Trophoblast cell (in vitro differentiated cells and primary cell): ENCODE data around the gene MC4R.
A peak's percentile ranks its signal among the peaks of the same experiment; 100 is the strongest.

Experiments
- DNase-seq, 2 donors: peaks; one replicate each; pipeline ENCODE4 v3.0.0-alpha.2; 2016
- H2AFZ ChIP-seq: 2 replicates; pipeline ENCODE4 v1.6.1; 2013; ENCODE audit warnings: low read length, moderate library complexity, mild to moderate bottlenecking; ENCODE audit not compliant: insufficient read depth, poor library complexity
- H2AK5ac ChIP-seq: 2 replicates; pipeline ENCODE4 v1.6.1; 2013; ENCODE audit warnings: mild to moderate bottlenecking, low read length
- H2BK120ac ChIP-seq: 2 replicates; pipeline ENCODE4 v1.6.1; 2013; ENCODE audit warnings: low read length, mild to moderate bottlenecking, moderate library complexity; ENCODE audit not compliant: insufficient read depth, poor library complexity
- H2BK12ac ChIP-seq: 2 replicates; pipeline ENCODE4 v1.6.1; 2013; ENCODE audit warnings: mild to moderate bottlenecking, low read length, moderate library complexity
- H2BK5ac ChIP-seq: 2 replicates; pipeline ENCODE4 v1.6.1; 2013; ENCODE audit warnings: low read length, low read depth, moderate library complexity, mild to moderate bottlenecking; ENCODE audit not compliant: poor library complexity
- H3K14ac ChIP-seq: 2 replicates; pipeline ENCODE4 v1.6.1; 2013; ENCODE audit warnings: mild to moderate bottlenecking, low read length
- H3K18ac ChIP-seq: 2 replicates; pipeline ENCODE4 v1.6.1; 2013; ENCODE audit warnings: mild to moderate bottlenecking, low read length
- H3K23ac ChIP-seq: 2 replicates; pipeline ENCODE4 v1.6.1; 2013; ENCODE audit warnings: low read length
- H3K27ac ChIP-seq: 2 replicates; pipeline ENCODE4 v1.5.1; 2013; ENCODE audit warnings: low read depth, mild to moderate bottlenecking, inconsistent platforms, low read length, moderate library complexity
- H3K27me3 ChIP-seq: 2 replicates; pipeline ENCODE4 v1.6.1; 2013; ENCODE audit warnings: inconsistent platforms, mild to moderate bottlenecking, low read length, moderate library complexity; ENCODE audit not compliant: insufficient read depth
- H3K36me3 ChIP-seq, 2 experiments: 1 replicate in 1 of 2; 2 replicates in 1 of 2; pipeline ENCODE4 v1.6.1; 2013; ENCODE audit warnings: low read length in 2 of 2, mild to moderate bottlenecking in 2 of 2, moderate library complexity in 1 of 2; ENCODE audit not compliant: insufficient read depth in 2 of 2, control insufficient read depth in 1 of 2
- H3K4ac ChIP-seq: 2 replicates; pipeline ENCODE4 v1.6.1; 2013; ENCODE audit warnings: low read depth, mild to moderate bottlenecking, low read length, moderate library complexity
- H3K4me1 ChIP-seq, 2 experiments: 1 replicate in 1 of 2; 2 replicates in 1 of 2; pipeline ENCODE4 v1.6.1; 2013; ENCODE audit warnings: low read length in 2 of 2, mild to moderate bottlenecking in 2 of 2, moderate library complexity in 1 of 2; ENCODE audit not compliant: insufficient read depth in 2 of 2, control insufficient read depth in 1 of 2
- H3K4me2 ChIP-seq: 2 replicates; pipeline ENCODE4 v1.6.1; 2013; ENCODE audit warnings: inconsistent platforms, mild to moderate bottlenecking, low read length, moderate library complexity
- H3K4me3 ChIP-seq: 2 replicates; pipeline ENCODE4 v1.5.1; 2013; ENCODE audit warnings: mild to moderate bottlenecking, low read depth, low read length, inconsistent platforms
- H3K79me1 ChIP-seq: one replicate; pipeline ENCODE4 v1.6.1; 2013; ENCODE audit warnings: low read length
- H3K79me2 ChIP-seq: 2 replicates; pipeline ENCODE4 v1.6.1; 2013; ENCODE audit warnings: low read length, mild to moderate bottlenecking; ENCODE audit not compliant: control insufficient read depth, insufficient read depth, poor library complexity
- H3K9ac ChIP-seq: 2 replicates; pipeline ENCODE4 v1.6.1; 2013; ENCODE audit warnings: mild to moderate bottlenecking, low read length
- H3K9me3 ChIP-seq: 2 replicates; pipeline ENCODE4 v1.6.1; 2013; ENCODE audit warnings: low read depth, mild to moderate bottlenecking, control low read depth, inconsistent platforms, low read length; ENCODE audit not compliant: insufficient read depth
- H4K12ac ChIP-seq: 2 replicates; pipeline ENCODE4 v1.6.1; 2013; ENCODE audit warnings: low read depth, mild to moderate bottlenecking, low read length, moderate library complexity
- H4K8ac ChIP-seq: 2 replicates; pipeline ENCODE4 v1.6.1; 2013; ENCODE audit warnings: low read depth, mild to moderate bottlenecking, low read length, moderate library complexity
- H4K91ac ChIP-seq: one replicate; pipeline ENCODE4 v1.6.1; 2013; ENCODE audit warnings: low read depth, mild to moderate bottlenecking, low read length, moderate library complexity
- WGBS: extraction: QIAGEN DNeasy Blood & Tissue Kit; methylation state at CpG from one replicate; pipeline ENCODE4 v1.1.7; 2013; ENCODE audit warnings: missing lambda C conversion rate; ENCODE audit not compliant: insufficient read length, insufficient coverage; ENCODE audit errors: extremely low coverage; 5-methylcytosine and 5-hydroxymethylcytosine counted together

Gene MC4R

GRCh38 chr18:60401346-60401745 is 28.8 kb upstream of the MC4R start:
- no peak overlapping the region for H3K18ac ChIP-seq
- no peak overlapping the region for H3K14ac ChIP-seq
- H2BK120ac ChIP-seq, result no peak overlapping the region
- H3K79me1 ChIP-seq, result no peaks in the 10 kb centered on the region
- H3K79me2 ChIP-seq, result no peaks in the 10 kb centered on the region
- H3K27me3 ChIP-seq, result no peaks in the 10 kb centered on the region
- no peak overlapping the region for H2AFZ ChIP-seq
- H4K12ac ChIP-seq, result no peak overlapping the region
- H3K9ac ChIP-seq, result no peak overlapping the region
- no peak overlapping the region for H2AK5ac ChIP-seq
- H3K9me3 ChIP-seq, result no peaks in the 10 kb centered on the region
- H2BK12ac ChIP-seq, result no peak overlapping the region
- no peak overlapping the region for H3K4ac ChIP-seq
- H3K4me1 ChIP-seq, result no peaks in the 10 kb centered on the region
- H3K23ac ChIP-seq, result no peak overlapping the region
- H3K27ac ChIP-seq, result no peak overlapping the region
- no peak overlapping the region for H4K91ac ChIP-seq
- H2BK5ac ChIP-seq, result no peak overlapping the region
- DNase-seq, result no peak
- H3K4me2 ChIP-seq, result no peak overlapping the region
- no peak overlapping the region for H3K4me3 ChIP-seq
- no peak overlapping the region for H4K8ac ChIP-seq
- H3K36me3 ChIP-seq, result no peaks in the 10 kb centered on the region

- Histone ChIP-seq H3K9ac (no peak overlapping the region), H2BK12ac (no peak overlapping the region), H4K8ac (no peak overlapping the region), H3K79me1 (no peaks in the 10 kb centered on the region), H3K36me3 (no peaks in the 10 kb centered on the region), H3K4me2 (no peak overlapping the region), H4K91ac (no peak overlapping the region), H3K9me3 (no peaks in the 10 kb centered on the region), H3K23ac (no peak overlapping the region), H3K27ac (no peak overlapping the region), H3K14ac (no peak overlapping the region), H3K4me3 (no peak overlapping the region), H2AFZ (no peak overlapping the region), H2AK5ac (no peak overlapping the region), H2BK5ac (no peak overlapping the region), H3K4ac (no peak overlapping the region), H2BK120ac (no peak overlapping the region), H3K18ac (no peak overlapping the region), H4K12ac (no peak overlapping the region), H3K4me1 (no peaks in the 10 kb centered on the region), H3K27me3 (no peaks in the 10 kb centered on the region), H3K79me2 (no peaks in the 10 kb centered on the region)
- DNase-seq, result peak; percentile 65 to 70
- no CpG with 5 or more reads among the region's 4 CpGs for WGBS
Observed at GRCh38 chr18:60391571-60392226, 19.1 kb upstream of the MC4R start.

- no peak overlapping the region for H3K4ac ChIP-seq
- WGBS, result no CpG with 5 or more reads among the region's 1 CpG
Observed at GRCh38 chr18:60389314-60389713, 16.7 kb upstream of the MC4R start.

GRCh38 chr18:60385693-60386092 is 13.1 kb upstream of the MC4R start:
- H4K8ac ChIP-seq, result no peak overlapping the region
- no peak overlapping the region for H3K23ac ChIP-seq
- no peak for DNase-seq
- H2BK12ac ChIP-seq, result no peak overlapping the region
- no peak overlapping the region for H2AK5ac ChIP-seq
- H3K4ac ChIP-seq, result no peak overlapping the region
- H3K27me3 ChIP-seq, result no peaks in the 10 kb centered on the region
- no peak overlapping the region for H3K27ac ChIP-seq
- no peaks in the 10 kb centered on the region for H3K9me3 ChIP-seq
- no peak overlapping the region for H3K14ac ChIP-seq
- no peak overlapping the region for H3K9ac ChIP-seq
- H2AFZ ChIP-seq, result no peak overlapping the region
- H4K91ac ChIP-seq, result no peak overlapping the region
- WGBS, result no CpG with 5 or more reads among the region's 5 CpGs
- no peaks in the 10 kb centered on the region for H3K79me1 ChIP-seq
- no peak overlapping the region for H3K18ac ChIP-seq
- H3K36me3 ChIP-seq, result no peaks in the 10 kb centered on the region
- H3K4me2 ChIP-seq, result no peak overlapping the region
- no peak overlapping the region for H2BK120ac ChIP-seq
- no peaks in the 10 kb centered on the region for H3K79me2 ChIP-seq
- no peak overlapping the region for H4K12ac ChIP-seq
- no peaks in the 10 kb centered on the region for H3K4me1 ChIP-seq
- H3K4me3 ChIP-seq, result no peak overlapping the region
- no peak overlapping the region for H2BK5ac ChIP-seq

More at GRCh38 chr18:60389314-60389713, 16.7 kb upstream of the MC4R start:
- Histone ChIP-seq H3K9ac (no peak overlapping the region), H3K27ac (no peak overlapping the region), H4K12ac (no peak overlapping the region), H3K79me1 (no peaks in the 10 kb centered on the region), H2BK120ac (no peak overlapping the region), H3K27me3 (no peaks in the 10 kb centered on the region), H2BK12ac (no peak overlapping the region), H3K4me3 (no peak overlapping the region), H4K91ac (no peak overlapping the region), H4K8ac (no peak overlapping the region), H3K14ac (no peak overlapping the region), H3K23ac (no peak overlapping the region), H2AK5ac (no peak overlapping the region), H3K36me3 (no peaks in the 10 kb centered on the region), H3K9me3 (no peaks in the 10 kb centered on the region), H3K4me1 (no peaks in the 10 kb centered on the region), H3K4me2 (no peak overlapping the region), H2AFZ (no peak overlapping the region), H3K18ac (no peak overlapping the region), H3K79me2 (no peaks in the 10 kb centered on the region), H2BK5ac (no peak overlapping the region)
- no peak for DNase-seq
